DMS53 treated with DMSO at 0.1 percent for 48 hours (cell line): Measurements from ENCODE around the gene PAPLN.

Source experiments
- DNase-seq: peaks from one replicate; lab custom pipeline; 2025; ENCODE audit not compliant: unreplicated experiment; lab: John Stamatoyannopoulos, UW

The PAPLN gene

GRCh38 chr14:73258845-73259611 is 21.7 kb downstream of the PAPLN start:
- DNase-seq, result no peak

GRCh38 chr14:73259837-73260236 is 22.5 kb downstream of the PAPLN start:
- DNase-seq, result no peak

- DNase-seq, result no peak
These were observed 23.3 kb downstream of the PAPLN start for GRCh38 chr14:73260574-73260973.

- DNase-seq, result no peak
These were observed 23.8 kb downstream of the PAPLN start for GRCh38 chr14:73261075-73261474.

GRCh38 chr14:73261520-73262426 is 24.5 kb downstream of the PAPLN start:
- no peak for DNase-seq

GRCh38 chr14:73262427-73263183 is 25.3 kb downstream of the PAPLN start:
- DNase-seq, result no peak

- DNase-seq, result no peak
These were observed 26.3 kb downstream of the PAPLN start for GRCh38 chr14:73263606-73264005.

GRCh38 chr14:73264080-73264884 is 27.0 kb downstream of the PAPLN start:
- DNase-seq, result no peak

- no peak for DNase-seq
These were observed 27.8 kb downstream of the PAPLN start for GRCh38 chr14:73264885-73265720.

GRCh38 chr14:73265721-73266046 is 28.4 kb downstream of the PAPLN start:
- no peak for DNase-seq

- no peak for DNase-seq
These were observed 29.0 kb downstream of the PAPLN start for GRCh38 chr14:73266317-73266716.

GRCh38 chr14:73267474-73267873 is 30.2 kb downstream of the PAPLN start:
- no peak for DNase-seq

- DNase-seq, result peak; percentile 10
These were observed 32.6 kb downstream of the PAPLN start for GRCh38 chr14:73269729-73270531.

GRCh38 chr14:73272393-73272792 is 35.1 kb downstream of the PAPLN start:
- DNase-seq, result no peak

GRCh38 chr14:73273799-73274198 is 36.5 kb downstream of the PAPLN start:
- DNase-seq, result no peak

- DNase-seq, result no peak
These were observed 39.5 kb downstream of the PAPLN start for GRCh38 chr14:73276836-73277235.

- no peak for DNase-seq
These were observed 40.1 kb downstream of the PAPLN start for GRCh38 chr14:73277376-73277775.

- no peak for DNase-seq
These were observed 43.6 kb downstream of the PAPLN start for GRCh38 chr14:73280903-73281302.
